Limb (tissue), 2 donors: ENCODE data around the gene SLC25A12.

Source experiments
- DNase-seq, 2 donors: peaks; one replicate each; pipeline ENCODE4 v3.0.0-alpha.2; 2016; ENCODE audit errors: extremely low spot score in 2 of 2

SLC25A12 gene

DNA sequence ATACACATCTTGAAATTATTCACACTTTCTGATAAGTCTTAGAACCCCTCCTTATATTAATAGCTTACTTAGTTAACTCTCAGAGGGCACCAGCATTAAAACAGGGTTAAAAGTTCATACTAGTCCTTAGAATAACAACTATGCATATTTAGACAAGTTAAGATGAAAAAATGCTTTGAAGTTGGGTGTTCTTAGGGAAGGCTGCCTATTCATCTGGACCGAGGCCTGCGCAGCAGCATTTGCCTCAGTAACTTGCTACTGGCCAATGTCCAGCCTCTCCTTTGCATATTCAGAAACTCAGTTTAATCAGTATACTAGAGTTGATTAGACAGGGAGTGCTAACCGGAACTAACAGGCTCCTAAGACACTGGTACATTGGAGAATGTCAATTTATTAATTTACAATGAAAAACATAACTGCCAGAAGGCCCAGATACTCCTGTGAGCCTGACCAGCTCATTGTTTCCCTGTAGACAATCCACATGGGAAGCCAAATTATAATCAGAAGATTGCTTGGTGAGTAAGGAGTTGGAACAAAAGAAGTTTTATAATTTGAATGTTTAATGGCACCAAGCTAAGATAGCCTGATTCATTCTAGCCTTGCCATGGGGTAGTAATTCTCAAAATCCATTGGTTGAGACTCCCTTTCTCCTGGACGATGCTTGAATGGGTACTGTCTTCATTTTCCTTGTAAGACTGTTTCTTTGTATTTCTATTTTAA is 157.9 kb downstream of the SLC25A12 start:
- DNase-seq, result no peak
